Thyroid gland (tissue), 4 donors: ENCODE data around the gene SNX19. TPM values are rescaled to one million over a fixed set of nuclear protein-coding genes. Genes with fewer than 3 reads are reported as not detected.

ENCODE experiments used
- DNase-seq, 2 donors: peaks; one replicate each; pipeline ENCODE4 v3.0.0-alpha.2; 2019
- H3K27ac ChIP-seq, 3 donors: fragments of 200-600 bp; sonication (generic); 1 replicate in 2 of 3; 2 replicates in 1 of 3; pipeline ENCODE4 v1.5.1; 2016 to 2019; ENCODE audit warnings: mild to moderate bottlenecking in 1 of 3, moderate library complexity in 1 of 3
- H3K27me3 ChIP-seq: fragments of 200-600 bp; sonication (generic); one replicate; pipeline ENCODE4 v1.5.1; 2019
- H3K36me3 ChIP-seq, 2 donors: fragments of 200-600 bp; sonication (generic); one replicate each; pipeline ENCODE4 v1.5.1; 2016 to 2019
- H3K4me1 ChIP-seq, 2 donors: fragments of 200-600 bp; sonication (generic); one replicate each; pipeline ENCODE4 v1.5.1; 2017 to 2019
- H3K4me3 ChIP-seq, 3 donors: fragments of 200-600 bp; sonication (generic); replicated peaks in 1 of 3; 1 replicate in 2 of 3; 2 replicates in 1 of 3; pipeline ENCODE4 v1.5.1; 2016; ENCODE audit warnings: mild to moderate bottlenecking in 1 of 3
- H3K9me3 ChIP-seq: fragments of 200-600 bp; sonication (generic); one replicate; pipeline ENCODE4 v1.5.1; 2017
- CTCF ChIP-seq, 6 experiments: fragments of 200-600 bp in 3 of 6; fragments of 450-650 bp in 3 of 6; sonication (generic) in 3 of 6; IDR thresholded peaks; one replicate each; pipeline ENCODE4 v1.5.1; 2016 to 2019; ENCODE audit warnings: antibody characterized with exemption in 6 of 6, mild to moderate bottlenecking in 2 of 6, inconsistent platforms in 1 of 6, moderate library complexity in 1 of 6
- POLR2A ChIP-seq, 2 donors: fragments of 450-650 bp; IDR thresholded peaks; one replicate each; pipeline ENCODE4 v1.6.1; 2017; ENCODE audit warnings: antibody characterized with exemption in 2 of 2, mild to moderate bottlenecking in 2 of 2, moderate library complexity in 1 of 2
- WGBS, 2 donors: methylation state at CpG; one replicate each; pipeline ENCODE4 v1.1.5; 2017; 5-methylcytosine and 5-hydroxymethylcytosine counted together
- intact Hi-C: fragments of 100-400 bp; cut with DNase I; formaldehyde crosslinking; loops from one replicate; pipeline ENCODE4 v1.15.1; 2023
- total RNA-seq, 4 donors: library from RNA; depleted of rRNA; stranded (reverse); fragments of >200 nt; gene quantifications; one replicate each; pipeline ENCODE4 v1.2.3, GENCODE V29; 2016

The SNX19 gene
- total RNA-seq, 4 donors from 2014 or later, result 82.1 to 146 (median 127) TPM

- peaks cover 0 to 7% of the 10 kb centered on the region in 2 donors for H3K4me1 ChIP-seq
- no peak for TF ChIP-seq POLR2A (IDR thresholded peaks at IDR 0.05)
- H3K4me3 ChIP-seq, result no peak overlapping the region
- WGBS, 2 donors, result 77 to 82% methylated on average over 7 of the region's 7 CpGs
- H3K9me3 ChIP-seq, result no peaks in the 10 kb centered on the region
- H3K27me3 ChIP-seq, result no peaks in the 10 kb centered on the region
- H3K27ac ChIP-seq, result no peak overlapping the region
- intact Hi-C loops, result loop anchor here (10.0 kb wide), 1 partner anchor 394 kb away; no protein-coding TSS in a partner anchor
- DNase-seq, result no peak
- H3K36me3 ChIP-seq, result no peaks in the 10 kb centered on the region
Measured at GRCh38 chr11:130828741-130829140, 87.5 kb downstream of the SNX19 start.

- Histone ChIP-seq H3K9me3 (no peaks in the 10 kb centered on the region), H3K4me3 (no peak overlapping the region), H3K4me1 (peaks cover 0 to 7% of the 10 kb centered on the region in 2 donors), H3K27ac (peak overlapping the region in 1 of 3 donors; percentile 15), H3K27me3 (no peaks in the 10 kb centered on the region), H3K36me3 (no peaks in the 10 kb centered on the region)
- peak; percentile 83 to 84 for DNase-seq
- WGBS, 2 donors, result 60 to 69% methylated on average over 9 to 11 of the region's 13 CpGs
- TF ChIP-seq POLR2A (IDR thresholded peaks at IDR 0.05), result no peak
- peak in 5 of 6 experiments; percentile 51 to 81 (median 68) for TF ChIP-seq CTCF (IDR thresholded peaks at IDR 0.05)
- intact Hi-C loops, result loop anchor here (10.0 kb wide), 1 partner anchor 393 kb away; no protein-coding TSS in a partner anchor
Measured at GRCh38 chr11:130827451-130828377, 88.6 kb downstream of the SNX19 start.

GRCh38 chr11:130826572-130826971 lies 89.7 kb downstream of the SNX19 start:
- intact Hi-C loops, result loop anchor here (10.0 kb wide), 1 partner anchor 392 kb away; no protein-coding TSS in a partner anchor
- WGBS, 2 donors, result 79 to 81% methylated on average over 9 of the region's 9 CpGs
- DNase-seq, result no peak
- Histone ChIP-seq H3K27ac (no peak overlapping the region), H3K4me3 (no peak overlapping the region), H3K27me3 (no peaks in the 10 kb centered on the region), H3K9me3 (no peaks in the 10 kb centered on the region), H3K4me1 (peaks cover 0 to 7% of the 10 kb centered on the region in 2 donors), H3K36me3 (no peaks in the 10 kb centered on the region)
- TF ChIP-seq POLR2A (IDR thresholded peaks at IDR 0.05) (no peak), CTCF (IDR thresholded peaks at IDR 0.05) (no peak)

GRCh38 chr11:130825983-130826382 lies 90.3 kb downstream of the SNX19 start:
- Histone ChIP-seq H3K9me3 (no peaks in the 10 kb centered on the region), H3K36me3 (no peaks in the 10 kb centered on the region), H3K4me1 (peaks cover 0 to 7% of the 10 kb centered on the region in 2 donors), H3K27me3 (no peaks in the 10 kb centered on the region), H3K27ac (no peak overlapping the region), H3K4me3 (no peak overlapping the region)
- intact Hi-C loops, result loop anchor here (10.0 kb wide), 1 partner anchor 391 kb away; no protein-coding TSS in a partner anchor
- TF ChIP-seq CTCF (IDR thresholded peaks at IDR 0.05) (no peak), POLR2A (IDR thresholded peaks at IDR 0.05) (no peak)
- DNase-seq, result no peak
- WGBS, 2 donors, result 80 to 81% methylated on average over 8 of the region's 8 CpGs

GRCh38 chr11:130825561-130825960 lies 90.7 kb downstream of the SNX19 start:
- DNase-seq, result no peak
- Histone ChIP-seq H3K4me1 (peaks cover 0 to 7% of the 10 kb centered on the region in 2 donors), H3K27ac (no peak overlapping the region), H3K9me3 (no peaks in the 10 kb centered on the region), H3K4me3 (no peak overlapping the region), H3K27me3 (no peaks in the 10 kb centered on the region), H3K36me3 (no peaks in the 10 kb centered on the region)
- TF ChIP-seq CTCF (IDR thresholded peaks at IDR 0.05), result no peak
- no peak for TF ChIP-seq POLR2A (IDR thresholded peaks at IDR 0.05)
- intact Hi-C loops, result loop anchor here (10.0 kb wide), 1 partner anchor 391 kb away; no protein-coding TSS in a partner anchor
- 77 to 85% methylated on average over 5 of the region's 5 CpGs for WGBS, 2 donors
